ENCODE measurements around the gene PLEKHH3.

The PLEKHH3 gene

DNA sequence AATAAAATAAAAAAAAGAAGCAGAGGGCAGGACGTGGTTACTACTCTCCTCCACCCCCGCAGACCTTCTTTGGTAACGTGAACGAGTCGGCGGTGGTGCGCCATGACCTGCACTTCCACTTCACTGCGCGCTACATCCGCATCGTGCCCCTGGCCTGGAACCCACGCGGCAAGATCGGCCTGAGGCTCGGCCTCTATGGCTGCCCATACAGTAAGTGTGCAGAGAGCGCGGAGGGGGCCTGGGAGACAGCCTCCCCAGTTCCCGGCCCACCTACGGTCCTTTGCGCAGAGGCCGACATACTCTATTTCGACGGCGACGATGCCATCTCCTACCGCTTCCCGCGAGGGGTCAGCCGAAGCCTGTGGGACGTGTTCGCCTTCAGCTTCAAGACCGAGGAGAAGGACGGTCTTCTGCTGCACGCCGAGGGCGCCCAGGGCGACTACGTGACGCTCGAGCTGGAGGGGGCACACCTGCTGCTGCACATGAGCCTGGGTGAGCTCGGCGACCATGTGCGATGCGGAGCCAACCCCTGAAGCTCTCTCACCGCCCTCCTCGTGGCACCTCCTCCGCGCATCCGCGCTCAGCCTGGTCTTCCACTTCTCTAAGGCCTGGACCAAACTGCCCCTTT is 8.2 kb upstream of the PLEKHH3 start:
- no peak for DNase-seq

DNA sequence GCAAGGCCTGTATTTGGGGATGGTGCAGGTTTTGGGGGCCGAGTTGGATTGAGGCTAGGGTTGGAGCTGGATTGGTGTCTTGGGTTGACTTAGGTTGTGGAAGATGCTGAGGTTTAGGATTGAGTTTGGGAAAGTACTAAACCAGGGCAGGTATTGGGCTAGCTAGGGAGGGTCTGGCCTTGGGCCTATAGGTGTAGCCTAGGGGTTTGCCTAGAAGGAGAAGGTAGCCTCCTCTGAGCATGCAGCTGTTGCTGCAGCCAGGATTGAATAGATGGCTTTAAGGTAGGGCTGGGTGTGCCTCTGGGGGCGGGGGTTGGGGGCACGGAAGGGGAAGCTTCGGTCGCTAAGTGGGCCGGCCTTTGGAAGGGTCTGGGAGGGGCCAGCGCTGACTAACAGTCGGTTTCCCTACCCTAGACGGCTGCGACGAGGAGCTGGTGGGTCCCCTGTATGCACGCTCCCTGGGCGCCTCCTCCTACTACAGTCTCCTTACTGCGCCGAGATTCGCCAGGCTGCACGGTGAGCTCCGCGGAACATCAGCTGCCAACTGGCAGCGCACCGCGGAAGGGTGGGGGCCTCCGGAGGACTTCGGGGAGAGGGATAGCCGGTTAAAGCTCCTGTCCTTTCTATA is 6.7 kb upstream of the PLEKHH3 start:
- DNase-seq, result no peak

GRCh38 chr17:42682722-42683403 is 6.1 kb upstream of the PLEKHH3 start:
- peak; percentile 70 for DNase-seq

GRCh38 chr17:42681976-42682721 is 5.4 kb upstream of the PLEKHH3 start, which contains the start of gene CNTNAP1:
Gene CNTNAP1, plus strand, starts transcription at chr17:42682531. Its CDS starts 299 bp downstream, at chr17:42682830.
- DNase-seq, result peak; percentile 79

DNA sequence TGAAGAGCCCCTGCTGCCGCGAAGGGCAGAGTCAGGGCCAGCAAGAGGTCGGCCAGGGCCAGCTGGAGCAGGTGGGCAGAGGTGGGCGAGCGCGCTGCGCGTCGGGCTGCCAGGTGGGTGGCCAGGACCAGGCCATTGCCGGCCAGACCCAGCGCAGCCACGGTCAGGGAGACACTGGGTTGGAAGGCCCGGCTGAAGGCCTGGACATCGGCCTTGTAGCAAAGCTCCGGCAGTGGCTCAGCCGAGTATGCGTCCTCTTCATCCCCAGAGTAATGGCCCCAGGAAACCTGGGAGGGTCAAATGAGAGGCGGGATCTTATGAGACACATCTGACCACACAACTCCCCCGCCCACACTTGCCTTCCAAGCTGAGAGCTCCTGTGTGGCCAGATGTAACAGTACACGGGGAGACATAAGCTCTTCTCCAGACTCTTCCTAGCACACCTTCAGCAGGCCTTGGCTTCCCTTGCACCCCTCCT is 3.6 kb upstream of the PLEKHH3 start:
- no peak for DNase-seq

DNA sequence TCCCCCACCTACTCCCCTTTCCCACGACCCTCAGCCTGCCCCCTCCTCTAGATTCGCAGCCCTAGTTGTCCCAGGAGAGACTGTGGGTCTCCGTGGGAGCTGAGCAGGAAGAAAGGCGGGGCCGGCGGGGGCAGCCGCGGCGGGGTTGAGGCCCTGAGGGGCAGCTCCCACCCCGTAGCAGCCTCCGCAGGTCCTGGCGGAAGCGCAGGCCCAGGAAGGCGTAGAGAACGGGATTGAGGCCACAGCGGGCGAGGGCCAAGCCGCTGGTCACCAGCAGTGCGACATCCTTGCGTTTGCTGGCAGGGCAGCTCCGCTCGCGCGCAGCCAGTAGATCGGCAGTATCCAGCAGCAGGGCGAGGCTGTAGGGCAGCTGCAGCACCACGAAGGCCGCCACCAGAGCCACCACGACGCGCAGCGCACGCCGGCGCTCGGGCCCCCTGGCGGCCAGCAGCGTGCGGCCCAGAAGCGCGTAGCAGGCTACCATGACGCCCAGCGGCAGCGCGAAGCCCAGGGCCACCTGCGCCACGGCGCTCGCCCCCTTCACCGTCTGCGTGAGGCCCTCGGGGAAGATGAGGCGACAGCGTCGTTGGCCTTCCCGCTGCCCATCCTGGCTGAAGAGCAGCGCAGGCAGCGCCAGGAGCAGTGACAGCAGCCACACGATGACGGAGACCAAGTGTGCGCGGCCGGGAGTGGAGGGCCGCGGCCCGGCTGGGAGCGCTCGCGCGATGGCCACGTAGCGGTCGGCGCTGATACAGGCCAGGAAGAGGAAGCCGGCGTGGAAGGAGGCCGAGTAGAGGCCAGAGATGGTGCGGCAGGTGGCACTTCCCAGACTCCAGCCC is 2.9 kb upstream of the PLEKHH3 start:
- peak; percentile 7 for DNase-seq

- peak; percentile 48 for DNase-seq
These were observed 2.2 kb upstream of the PLEKHH3 start for GRCh38 chr17:42678951-42679491.

DNA sequence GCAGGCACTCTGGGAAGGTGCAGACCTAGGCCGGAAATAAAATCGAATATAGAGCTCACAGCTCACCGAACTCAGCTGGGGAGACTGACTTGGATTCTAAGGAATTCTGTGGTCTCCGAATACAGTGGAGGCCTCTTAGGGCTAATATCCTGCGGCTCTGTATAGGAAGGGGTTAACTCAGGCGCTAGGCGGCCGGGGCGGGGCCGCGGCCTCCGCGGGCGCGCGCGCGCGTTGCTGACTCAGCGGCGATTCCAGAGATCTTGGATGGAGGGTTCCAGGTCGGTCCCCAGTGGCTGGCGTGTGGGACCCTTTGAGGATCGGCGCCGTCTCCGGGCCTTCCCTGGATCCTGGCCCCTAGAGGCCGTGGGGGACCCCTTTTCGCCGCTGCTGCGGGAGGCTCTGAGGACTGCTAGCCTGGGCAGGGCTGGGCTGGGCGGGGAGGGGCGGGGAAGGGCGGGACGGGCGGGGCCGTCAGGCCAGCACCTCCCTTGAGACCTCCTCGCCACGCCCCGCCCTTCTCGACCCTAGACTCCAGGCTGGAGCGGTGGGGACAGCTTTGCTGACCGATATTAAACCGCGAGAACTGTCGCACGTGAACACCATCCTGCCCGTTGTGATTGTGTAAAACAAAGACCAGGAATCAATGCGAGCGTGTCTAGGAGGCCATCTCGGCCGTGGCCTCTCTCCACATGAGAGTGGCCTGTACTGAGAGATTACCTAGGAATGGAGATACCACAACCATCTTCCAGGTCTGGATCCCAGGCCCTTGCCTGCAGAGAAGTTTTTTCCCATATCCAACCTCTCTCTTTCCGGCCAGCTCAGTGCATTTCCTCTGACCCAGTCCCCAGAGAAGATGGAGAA is 1.4 kb upstream of the PLEKHH3 start:
- DNase-seq, result peak; percentile 84

DNA sequence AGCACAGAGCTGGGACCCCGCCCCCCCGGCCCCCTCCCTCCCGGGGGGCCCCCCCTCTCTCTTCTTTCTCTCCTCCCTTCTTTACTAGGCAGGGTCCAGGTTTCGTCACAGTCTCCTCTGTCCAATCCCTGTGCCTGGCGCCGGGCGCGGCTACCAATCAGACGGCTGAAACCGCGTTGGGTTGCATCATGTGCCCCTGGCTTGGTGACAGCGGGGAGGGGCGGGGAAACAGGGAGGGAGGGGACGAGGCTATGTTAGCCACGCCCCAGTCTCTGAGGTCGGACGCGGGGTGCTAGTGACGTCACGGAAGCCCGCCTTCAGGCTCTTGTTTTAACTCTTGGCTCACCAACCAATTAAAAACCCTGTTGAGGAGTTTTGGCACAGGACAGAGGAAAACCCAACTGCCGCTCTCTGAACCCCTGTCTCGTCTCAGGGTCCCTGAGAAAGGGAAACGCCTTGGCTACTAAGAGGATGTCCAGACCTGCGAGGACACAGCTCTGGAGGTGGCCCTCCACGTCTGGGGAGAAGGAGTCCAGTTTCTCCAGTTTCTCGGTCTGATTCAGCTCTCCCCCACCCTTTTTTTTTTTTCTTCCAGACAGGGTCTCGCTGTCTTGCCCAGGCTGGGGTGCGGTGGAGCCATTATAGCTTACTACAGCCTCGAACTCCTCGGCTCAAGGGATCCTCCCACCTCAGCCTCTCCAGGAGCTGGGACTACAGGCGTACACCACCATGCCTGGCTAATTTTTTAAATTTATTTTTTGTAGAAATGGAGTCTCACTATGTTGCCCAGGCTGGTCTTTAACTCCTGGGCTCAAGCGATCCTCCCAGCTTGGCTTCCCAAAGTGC is 441 bp upstream of the PLEKHH3 start:
- DNase-seq, result peak; percentile 96

- DNase-seq, result peak; percentile 24
These were observed 800 bp downstream of the PLEKHH3 start for GRCh38 chr17:42675965-42676423.

DNA sequence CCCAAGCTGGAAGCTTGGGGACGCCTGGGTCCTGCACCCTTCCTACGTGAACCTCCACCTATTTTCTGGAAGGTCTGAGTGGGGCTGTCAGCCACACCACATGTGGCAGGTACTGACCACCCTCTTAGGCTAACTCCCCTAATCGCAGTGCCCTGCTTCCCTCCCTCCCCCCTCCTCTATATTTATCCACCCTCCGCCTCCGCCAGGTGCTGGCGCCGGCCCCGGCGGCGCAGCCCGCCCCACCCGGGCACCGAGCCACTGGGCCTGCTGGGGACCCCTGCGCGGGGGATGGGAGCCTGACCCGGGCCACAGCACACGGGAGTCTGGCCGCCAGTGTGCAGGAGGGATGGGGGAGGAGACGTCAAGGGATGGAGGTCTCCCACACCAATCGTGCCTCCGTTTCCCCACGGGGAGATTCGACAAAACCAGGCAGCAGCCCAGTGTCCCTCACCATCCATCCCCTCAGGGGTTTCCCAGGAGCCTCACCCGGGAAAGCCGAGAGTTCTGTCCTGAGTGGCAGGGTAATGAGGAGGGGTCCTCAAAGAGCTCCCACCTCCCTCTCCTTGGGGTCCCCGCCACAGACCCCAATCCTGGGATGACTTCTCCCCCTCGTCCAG is 1.3 kb downstream of the PLEKHH3 start:
- no peak for DNase-seq

DNA sequence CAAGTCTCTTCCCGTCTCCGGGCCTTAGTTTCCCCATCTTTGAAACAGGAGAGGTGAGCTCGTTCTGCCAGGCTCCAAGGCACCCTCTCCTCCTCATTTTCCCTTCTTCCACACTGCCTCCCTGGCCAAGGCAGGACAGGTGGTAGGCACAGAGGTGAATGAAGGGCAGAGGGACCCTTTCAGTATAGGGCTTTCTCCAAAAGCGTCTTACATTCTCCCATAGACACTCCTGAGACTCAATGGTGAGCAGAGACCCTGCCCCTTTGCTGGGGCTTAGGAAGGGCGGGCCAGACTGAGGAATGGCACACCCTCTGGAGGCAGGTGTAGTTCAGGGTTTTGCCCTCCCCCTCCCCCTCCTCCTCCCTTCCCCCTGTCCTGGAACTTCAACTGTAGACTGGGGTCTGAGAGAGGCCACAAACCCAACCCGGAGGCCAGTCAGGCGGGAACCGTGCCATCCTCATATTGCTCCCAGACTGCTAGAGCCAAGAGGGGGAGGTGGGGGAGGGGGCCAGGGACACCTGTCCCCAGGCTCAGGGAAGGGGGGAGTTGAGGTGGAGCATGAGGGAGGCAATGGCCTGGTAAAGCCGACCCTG is 1.9 kb downstream of the PLEKHH3 start:
- DNase-seq, result no peak

- peak; percentile 49 for DNase-seq
These were observed 2.7 kb downstream of the PLEKHH3 start for GRCh38 chr17:42673885-42674754.

GRCh38 chr17:42673266-42673884 is 3.4 kb downstream of the PLEKHH3 start:
- no peak for DNase-seq

GRCh38 chr17:42672038-42672437 is 4.8 kb downstream of the PLEKHH3 start:
- no peak for DNase-seq

DNA sequence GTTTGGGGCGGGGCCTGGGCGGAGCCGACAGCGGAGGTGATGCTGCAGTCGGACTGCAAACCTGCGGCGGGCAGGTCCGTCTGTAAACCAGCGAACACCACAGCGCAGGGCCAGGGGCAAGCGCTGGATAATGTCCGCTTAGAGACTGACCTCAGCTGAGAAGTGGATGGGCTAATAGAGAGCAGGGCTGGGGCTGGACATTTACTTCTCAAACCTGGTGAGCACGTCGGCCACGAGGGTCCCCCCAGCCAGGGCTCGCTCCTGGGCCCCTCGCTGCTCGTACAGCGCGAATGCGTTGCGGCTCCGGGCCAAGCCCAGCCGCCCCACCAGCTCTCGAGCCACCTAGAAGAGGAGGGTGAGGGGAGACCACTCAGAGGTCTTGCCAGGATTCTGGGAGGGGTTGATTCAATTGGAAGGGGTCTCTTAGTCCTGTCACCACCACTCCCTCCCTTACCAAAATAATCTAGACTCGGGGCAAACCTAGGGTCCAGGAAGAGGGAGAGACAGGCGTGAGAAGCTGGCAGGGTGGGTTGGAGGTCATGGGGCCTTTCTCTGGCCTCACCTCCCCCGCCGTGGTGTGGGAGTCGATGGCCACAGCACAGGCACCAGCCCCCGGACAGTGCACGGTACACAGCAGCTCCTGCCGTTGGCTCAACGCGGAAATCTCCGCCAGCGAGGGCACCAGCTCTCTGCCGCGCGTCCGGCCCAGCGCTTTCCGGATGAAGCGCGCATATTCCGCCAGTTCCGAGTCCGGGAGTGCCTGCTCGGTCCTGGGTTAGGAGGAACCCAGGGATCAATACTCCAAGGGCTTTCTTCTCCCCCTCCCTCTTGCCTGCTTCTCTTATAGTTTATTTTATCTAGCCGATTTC is 5.8 kb downstream of the PLEKHH3 start:
- DNase-seq, result no peak
